Mucosa of rectum (tissue), 2 donors: ENCODE measurements around the gene CAMK2B.

ENCODE experiments used
- H3K27ac ChIP-seq, 2 donors: one replicate each; pipeline ENCODE4 v1.7.0; 2013; ENCODE audit warnings: inconsistent platforms in 2 of 2, low read depth in 2 of 2, low read length in 2 of 2
- H3K27me3 ChIP-seq, 2 donors: one replicate each; pipeline ENCODE4 v1.7.0; 2013; ENCODE audit warnings: low read length in 2 of 2; ENCODE audit not compliant: control insufficient read depth in 2 of 2, insufficient read depth in 2 of 2
- H3K36me3 ChIP-seq, 2 donors: one replicate each; pipeline ENCODE4 v1.7.0; 2013; ENCODE audit warnings: low read length in 2 of 2; ENCODE audit not compliant: control insufficient read depth in 2 of 2, insufficient read depth in 2 of 2
- H3K4me1 ChIP-seq, 2 donors: one replicate each; pipeline ENCODE4 v1.7.0; 2013; ENCODE audit warnings: low read length in 2 of 2, mild to moderate bottlenecking in 1 of 2; ENCODE audit not compliant: control insufficient read depth in 2 of 2, insufficient read depth in 2 of 2
- H3K4me3 ChIP-seq, 2 donors: one replicate each; pipeline ENCODE4 v1.7.0; 2013; ENCODE audit warnings: low read length in 2 of 2
- H3K9ac ChIP-seq, 2 donors: one replicate each; pipeline ENCODE4 v1.7.0; 2013; ENCODE audit warnings: low read length in 2 of 2, low read depth in 1 of 2, mild to moderate bottlenecking in 1 of 2
- H3K9me3 ChIP-seq, 2 donors: one replicate each; pipeline ENCODE4 v1.7.0; 2013; ENCODE audit warnings: low read length in 2 of 2; ENCODE audit not compliant: control insufficient read depth in 2 of 2
- donor health status: healthy.
- donor health status: Normal muscosa, but diverticular disease.

CAMK2B gene

DNA sequence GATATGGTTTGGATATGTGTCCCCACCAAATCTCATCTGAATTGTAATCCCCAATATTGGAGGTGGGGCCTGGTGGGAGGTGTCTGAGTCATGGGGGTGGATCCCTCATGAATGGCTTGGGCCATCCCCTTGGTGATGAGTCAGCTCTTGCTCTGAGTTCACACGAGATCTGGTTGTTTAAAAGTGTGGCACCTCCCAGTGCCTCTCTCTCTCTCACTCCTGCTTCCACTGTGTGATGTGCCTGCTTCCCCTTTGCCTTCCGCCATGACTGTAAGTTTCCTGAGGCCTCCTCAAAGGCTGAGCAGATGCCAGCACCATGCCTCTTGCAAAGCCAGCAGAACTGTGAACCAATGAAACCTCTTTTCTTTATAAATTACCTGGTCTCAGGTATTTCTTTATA is 131.3 kb downstream of the CAMK2B start:
- H3K27ac ChIP-seq: no peak overlapping the region
- no peak overlapping the region for H3K9ac ChIP-seq
- H3K36me3 ChIP-seq: no peaks in the 10 kb centered on the region
- no peak overlapping the region for H3K4me3 ChIP-seq
- peaks cover 0 to 8% of the 10 kb centered on the region in 2 donors for H3K27me3 ChIP-seq
- H3K9me3 ChIP-seq: no peaks in the 10 kb centered on the region
- no peaks in the 10 kb centered on the region for H3K4me1 ChIP-seq

DNA sequence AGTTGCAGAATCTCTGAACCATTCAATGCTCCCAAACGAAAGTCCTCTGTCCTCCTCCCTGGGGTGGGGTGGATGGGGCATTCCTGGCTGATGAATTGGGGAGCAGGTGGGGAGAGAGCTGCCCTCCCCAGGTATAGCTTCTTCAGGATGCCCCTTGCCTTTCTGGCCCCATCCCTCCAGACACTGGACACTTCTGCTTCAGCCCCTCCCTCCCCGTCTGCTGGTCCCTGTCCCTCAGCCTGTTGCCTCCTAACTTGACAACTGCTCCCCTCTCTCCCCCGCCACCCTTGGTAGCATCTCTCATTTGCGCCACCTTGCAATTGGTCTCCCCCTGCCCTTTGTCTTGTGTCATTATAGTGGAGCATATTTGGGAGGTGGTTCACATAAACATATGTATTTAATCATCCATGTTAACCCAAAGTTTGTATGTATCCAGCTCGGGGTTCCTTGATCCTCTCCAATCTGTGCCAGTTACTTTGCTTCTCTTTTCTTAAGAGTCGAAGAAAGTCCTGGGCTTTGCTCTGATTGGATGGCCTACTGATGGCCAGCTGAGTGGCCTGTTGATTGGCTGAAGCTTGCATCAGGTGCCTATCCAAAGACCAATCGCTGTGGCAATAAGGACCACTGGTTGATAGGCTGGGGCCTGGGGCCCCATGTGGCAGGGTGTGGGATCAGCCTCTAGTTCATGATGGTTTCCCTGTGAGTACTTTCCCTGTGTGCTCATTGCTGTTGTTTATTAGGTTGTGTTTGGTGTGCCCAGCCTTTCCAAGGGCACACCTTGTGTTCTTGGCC is 132.2 kb downstream of the CAMK2B start:
- H3K9ac ChIP-seq: no peak overlapping the region
- no peaks in the 10 kb centered on the region for H3K4me1 ChIP-seq
- no peaks in the 10 kb centered on the region for H3K36me3 ChIP-seq
- no peak overlapping the region for H3K4me3 ChIP-seq
- H3K27me3 ChIP-seq: peaks cover 0 to 8% of the 10 kb centered on the region in 2 donors
- no peak overlapping the region for H3K27ac ChIP-seq
- H3K9me3 ChIP-seq: no peaks in the 10 kb centered on the region

DNA sequence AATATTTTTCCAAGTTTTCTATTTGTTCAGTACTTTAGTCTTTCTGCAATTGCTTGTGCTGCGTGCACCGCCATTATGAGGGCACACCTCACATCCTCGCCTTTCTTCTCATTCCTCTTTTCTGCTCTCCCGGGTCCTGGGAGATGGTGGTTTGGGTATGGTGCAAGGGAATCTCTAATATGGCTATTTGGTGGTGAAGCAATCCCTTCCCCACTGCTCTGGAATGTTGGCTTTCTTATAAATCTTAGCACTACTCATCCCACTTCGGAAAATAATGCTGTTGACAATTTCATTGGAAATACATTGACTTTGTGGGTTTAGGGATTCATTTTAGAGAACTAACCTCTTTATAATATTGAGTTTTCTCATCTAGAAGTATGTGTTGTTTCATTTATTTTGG is 134.2 kb downstream of the CAMK2B start:
- peaks cover 0 to 4% of the 10 kb centered on the region in 2 donors for H3K27me3 ChIP-seq
- no peaks in the 10 kb centered on the region for H3K36me3 ChIP-seq
- H3K27ac ChIP-seq: no peak overlapping the region
- H3K4me3 ChIP-seq: no peak overlapping the region
- H3K9ac ChIP-seq: no peak overlapping the region
- no peaks in the 10 kb centered on the region for H3K9me3 ChIP-seq
- no peaks in the 10 kb centered on the region for H3K4me1 ChIP-seq

DNA sequence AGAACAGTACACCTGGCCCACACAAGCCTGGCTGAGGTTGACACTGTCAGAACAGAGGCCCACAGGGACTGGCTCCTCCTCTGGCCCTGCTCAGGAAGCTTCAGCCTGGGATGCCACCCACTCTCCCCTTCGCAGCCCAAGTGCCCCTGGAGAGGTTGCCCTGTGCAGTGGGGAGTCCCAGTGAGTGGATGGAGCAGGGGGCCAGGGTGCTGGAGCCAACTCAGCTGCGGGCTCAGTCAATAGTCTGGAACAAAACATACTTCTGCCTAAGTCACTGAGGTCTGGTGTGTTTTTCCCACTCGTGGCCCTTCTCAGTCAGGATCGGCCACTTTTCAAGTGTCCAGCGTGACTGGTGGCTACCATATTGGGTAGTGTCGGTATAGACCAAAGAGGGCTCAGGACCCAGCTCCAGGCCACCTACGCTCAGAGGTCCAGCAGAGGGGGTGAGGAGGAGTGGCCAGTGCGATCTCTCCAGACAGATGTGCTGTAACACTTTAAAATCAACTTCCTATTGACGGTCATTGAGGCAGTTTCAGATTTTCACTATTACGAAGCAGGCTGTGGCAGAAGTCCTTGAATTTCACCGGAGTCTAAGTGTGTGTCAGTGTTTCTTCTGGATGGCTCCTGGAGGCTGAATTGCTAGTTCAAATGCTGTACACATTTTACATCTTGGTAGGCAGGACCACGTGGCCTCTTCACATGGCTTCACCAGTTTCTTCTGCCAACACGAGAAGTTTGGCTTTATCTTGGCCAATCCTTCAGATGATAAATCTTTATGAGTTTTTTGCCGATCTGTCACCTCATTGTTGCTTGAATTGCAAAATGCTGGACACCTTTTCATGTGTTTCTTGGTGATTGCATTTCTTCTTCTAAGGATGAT is 135.2 kb downstream of the CAMK2B start:
- Histone ChIP-seq H3K9ac (no peak overlapping the region), H3K9me3 (no peaks in the 10 kb centered on the region), H3K27me3 (peaks cover 0 to 4% of the 10 kb centered on the region in 2 donors), H3K4me3 (no peak overlapping the region), H3K27ac (no peak overlapping the region), H3K4me1 (no peaks in the 10 kb centered on the region), H3K36me3 (no peaks in the 10 kb centered on the region)

DNA sequence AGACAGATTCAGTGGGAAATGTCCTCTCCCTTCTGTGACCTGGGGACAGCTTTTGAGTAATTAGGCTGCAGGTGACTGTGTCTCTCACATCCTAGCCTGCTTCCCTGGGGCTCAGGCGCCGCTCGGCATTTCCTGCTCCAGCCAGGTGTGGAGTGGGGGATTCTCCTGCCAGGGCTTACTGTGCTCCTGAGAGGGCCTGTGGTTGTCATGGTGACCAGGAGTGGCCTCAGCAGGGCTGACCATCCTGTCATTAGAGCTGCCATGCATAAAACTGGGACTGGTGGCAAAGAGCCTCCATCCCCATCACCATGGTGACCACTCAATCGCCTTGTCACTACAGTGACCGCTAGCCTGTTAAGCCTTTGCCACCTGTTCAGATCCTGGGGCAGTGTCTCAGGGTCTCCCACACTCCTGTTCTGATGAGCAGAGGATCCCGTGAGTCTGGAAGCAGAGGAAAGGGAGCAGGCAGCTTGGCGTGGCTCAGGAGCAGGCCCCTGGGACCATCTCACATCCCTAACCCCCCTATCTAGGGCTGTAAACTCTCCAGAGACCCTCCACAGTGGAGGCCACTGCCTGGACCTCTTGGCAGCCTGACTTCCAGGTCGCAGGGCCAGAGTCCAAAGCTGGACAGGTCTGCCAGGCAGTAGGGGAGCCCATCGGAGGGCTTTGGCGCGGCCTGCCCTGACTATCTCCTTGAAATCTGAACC is 136.0 kb downstream of the CAMK2B start, which contains the start of gene GCK:
Gene GCK (minus strand): TSS at position 154 of the 707 bp plus-strand sequence. CDS start 486 bp downstream, outside the sequence.
- Histone ChIP-seq H3K27ac (no peak within 1 kb of the TSS), H3K9ac (no peak within 1 kb of the TSS), H3K36me3 (no peaks in the 10 kb centered on the region), H3K4me1 (no peaks in the 10 kb centered on the region), H3K27me3 (peaks cover 0 to 4% of the 10 kb centered on the region in 2 donors), H3K4me3 (no peak within 1 kb of the TSS), H3K9me3 (no peaks in the 10 kb centered on the region)

DNA sequence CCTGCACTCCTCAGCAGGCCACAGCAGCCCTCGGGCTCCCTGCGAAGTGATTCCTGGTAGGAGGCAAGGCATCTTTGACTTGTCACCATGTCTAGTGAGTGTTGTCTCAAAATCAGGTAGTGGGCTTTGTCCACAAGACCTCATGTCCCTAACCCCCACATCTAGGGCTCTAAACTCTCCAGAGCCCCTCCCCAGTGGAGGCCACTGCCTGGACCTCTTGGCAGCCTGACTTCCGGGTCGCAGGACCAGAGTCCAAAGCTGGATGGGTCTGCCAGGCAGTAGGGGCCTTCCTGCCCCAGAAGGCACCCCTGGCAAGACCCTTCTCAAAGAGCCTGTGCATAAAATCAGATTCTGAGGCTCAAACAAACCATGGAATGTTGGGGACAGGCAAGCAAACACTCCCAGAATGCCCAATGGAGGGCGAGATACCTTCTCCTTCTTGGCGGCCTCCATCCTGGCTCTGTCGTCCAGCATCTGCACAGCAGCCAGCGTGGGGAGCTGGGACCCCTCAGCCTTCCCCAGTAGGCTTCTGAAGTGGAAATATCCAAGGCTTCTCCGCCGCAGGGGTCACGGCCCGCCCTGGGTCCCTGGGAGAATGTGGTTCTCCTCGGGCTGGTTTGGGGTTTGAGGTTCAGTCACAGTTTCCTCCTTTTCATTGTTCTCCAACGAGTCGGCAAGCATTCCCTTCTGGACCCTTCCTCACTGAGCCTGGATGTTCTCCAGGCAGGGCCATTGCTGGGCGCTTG is 136.7 kb downstream of the CAMK2B start:
- H3K4me1 ChIP-seq: no peaks in the 10 kb centered on the region
- H3K9ac ChIP-seq: no peak overlapping the region
- H3K27me3 ChIP-seq: peaks cover 0 to 4% of the 10 kb centered on the region in 2 donors
- no peak overlapping the region for H3K4me3 ChIP-seq
- H3K9me3 ChIP-seq: no peaks in the 10 kb centered on the region
- no peaks in the 10 kb centered on the region for H3K36me3 ChIP-seq
- no peak overlapping the region for H3K27ac ChIP-seq

DNA sequence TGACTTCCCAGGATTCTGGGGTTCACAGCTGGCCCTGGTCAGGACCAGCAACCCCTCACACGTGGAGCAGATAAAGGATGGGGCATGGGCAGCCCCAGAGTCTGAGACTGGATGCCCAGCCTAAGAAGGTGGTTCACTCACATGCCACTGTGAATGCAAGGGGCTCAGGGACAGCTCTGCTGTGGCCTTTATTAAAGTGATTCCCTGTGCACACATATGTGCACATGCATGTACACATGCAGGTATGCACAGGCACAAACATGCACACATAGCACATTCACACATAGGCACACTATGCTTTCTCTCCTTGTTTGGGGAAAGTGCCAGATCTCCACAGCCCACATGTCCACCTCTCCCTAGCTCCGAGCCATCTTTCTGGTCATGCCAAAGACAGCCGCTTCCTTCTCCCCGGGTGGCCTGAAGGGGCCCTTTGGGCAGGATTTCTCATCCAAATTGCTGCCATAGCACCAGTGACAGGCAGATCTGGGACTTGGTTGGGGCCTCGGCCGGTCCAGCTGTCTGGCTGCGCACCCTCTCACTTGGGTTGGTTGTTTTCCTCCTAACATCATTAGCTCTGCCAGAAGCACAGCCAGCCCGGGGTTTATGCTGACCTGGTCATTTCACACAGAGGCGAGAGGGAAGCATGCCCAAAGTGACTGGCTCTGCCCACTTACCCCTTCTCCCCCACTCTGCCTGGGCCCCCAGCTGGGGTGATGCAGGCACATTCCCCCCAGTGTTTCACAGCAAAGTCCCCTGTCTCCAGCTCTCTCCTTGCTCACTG is 137.6 kb downstream of the CAMK2B start:
- Histone ChIP-seq H3K9ac (no peak overlapping the region), H3K4me1 (no peaks in the 10 kb centered on the region), H3K36me3 (no peaks in the 10 kb centered on the region), H3K27ac (no peak overlapping the region), H3K9me3 (no peaks in the 10 kb centered on the region), H3K4me3 (no peak overlapping the region), H3K27me3 (peaks cover 0 to 4% of the 10 kb centered on the region in 2 donors)

DNA sequence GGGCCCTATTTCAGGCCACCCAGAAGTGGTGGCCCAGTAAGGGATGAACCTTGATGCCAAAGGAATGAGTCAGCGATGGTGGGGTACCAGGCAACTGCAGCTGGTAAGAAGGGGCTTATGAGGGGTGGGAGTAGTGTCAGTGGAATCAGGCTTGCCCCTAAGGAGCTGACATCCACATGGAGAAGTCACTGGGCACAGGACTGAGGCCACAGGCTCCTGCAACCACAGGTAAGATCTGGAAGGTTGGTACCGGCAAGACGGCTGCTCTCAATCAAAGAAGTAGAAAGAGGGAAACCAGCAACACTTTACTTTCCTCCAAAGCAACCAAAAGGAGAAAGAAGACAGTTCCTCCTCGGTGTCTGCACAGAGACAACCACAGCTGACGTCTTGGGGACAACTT is 138.7 kb downstream of the CAMK2B start:
- Histone ChIP-seq H3K9me3 (no peaks in the 10 kb centered on the region), H3K4me1 (no peaks in the 10 kb centered on the region), H3K27ac (no peak overlapping the region), H3K36me3 (no peaks in the 10 kb centered on the region), H3K4me3 (no peak overlapping the region), H3K9ac (no peak overlapping the region), H3K27me3 (peaks cover 0 to 3% of the 10 kb centered on the region in 2 donors)

DNA sequence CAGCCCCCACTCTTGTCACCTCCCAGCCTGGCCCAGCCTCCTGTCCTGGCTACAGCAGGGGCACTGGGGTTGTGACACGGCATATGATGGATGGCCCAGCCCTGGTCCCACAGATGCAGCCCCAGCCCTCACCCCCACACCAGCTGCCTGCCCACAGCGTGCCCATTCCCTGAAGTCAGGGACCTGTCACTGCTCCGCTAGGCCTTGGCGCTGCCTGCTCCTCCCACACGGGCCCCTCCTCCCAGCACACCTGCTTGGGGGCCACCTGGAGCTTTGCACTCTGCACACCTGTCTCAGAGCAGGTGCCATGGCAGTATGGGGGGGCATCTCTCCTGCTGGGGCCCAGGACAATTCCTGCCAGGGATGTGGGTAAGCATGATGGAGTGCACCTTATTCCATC is 139.7 kb downstream of the CAMK2B start:
- Histone ChIP-seq H3K4me1 (no peaks in the 10 kb centered on the region), H3K36me3 (no peaks in the 10 kb centered on the region), H3K9ac (no peak overlapping the region), H3K27me3 (peaks cover 0 to 3% of the 10 kb centered on the region in 2 donors), H3K27ac (no peak overlapping the region), H3K4me3 (no peak overlapping the region), H3K9me3 (no peaks in the 10 kb centered on the region)
